ENCODE data around the gene CLEC17A. TPM values are rescaled to one million over a fixed set of nuclear protein-coding genes. Genes with fewer than 3 reads are reported as not detected.

Gene CLEC17A
- total and polyA plus RNA-seq, 2 of the 13 experiments (the other 11 are each of a cell fraction or from before 2014, with no cell fraction given): not detected

GRCh38 chr19:14614099-14614412 lies 31.2 kb downstream of the CLEC17A start:
- Histone ChIP-seq H3K4me3 (replicated peaks in 1 of 3; ENCODE audit: insufficient read depth in 1 of 3, low read depth in 2 of 3, low read length in 3 of 3) (no peak overlapping the region), H3K4me2 (ENCODE audit: low read depth, low read length) (no peak overlapping the region), H3K27ac (ENCODE audit: extremely low read length, insufficient read depth, low read length) (no peak overlapping the region), H3K9ac (ENCODE audit: insufficient read depth, low read depth, low read length) (no peak overlapping the region), H3K4me1 (ENCODE audit: insufficient read depth, low read length) (peaks cover 16% of the 10 kb centered on the region), H3K36me3 (replicated peaks in 1 of 2; ENCODE audit: control insufficient read depth in 1 of 2, insufficient read depth in 2 of 2, low read length in 2 of 2) (no peaks in the 10 kb centered on the region), H4K20me1 (ENCODE audit: insufficient read depth, low read length) (no peaks in the 10 kb centered on the region), H3K79me2 (ENCODE audit: insufficient read depth, low read length) (no peaks in the 10 kb centered on the region), H3K27me3 (ENCODE audit: control insufficient read depth in 1 of 2, insufficient read depth in 2 of 2, low read length in 2 of 2) (no peaks in the 10 kb centered on the region; a peak in 1 of 5 replicates), H2AFZ (ENCODE audit: low read length) (no peak overlapping the region), H3K9me3 (ENCODE audit: low read length) (peaks cover 4% of the 10 kb centered on the region)
- CTCF ChIA-PET (ENCODE audit: low intra/inter-chr PET ratio, low total read pairs): no interaction called here
- no TSS peak for BruUV-seq (replicated peaks)
- ATAC-seq: no peak
- intact Hi-C loops (cut with micrococcal nuclease; ENCODE audit: unreplicated experiment) (no loop called here), in situ Hi-C loops (cut with HindIII; ENCODE audit: extremely low pct_ligation_motif_present, low pct_unique_long_range_greater_than_20kb) (no loop called here)
- TF ChIP-seq SRF (IDR thresholded peaks at IDR 0.05; ENCODE audit: low read depth, low read length) (no peak), ZNF343 (CRISPR knock-in tag; IDR thresholded peaks at IDR 0.05) (no peak), RERE (CRISPR knock-in tag; IDR thresholded peaks at IDR 0.05; ENCODE audit: low read depth) (no peak), ZNF180 (CRISPR knock-in tag; IDR thresholded peaks at IDR 0.05; ENCODE audit: borderline replicate concordance, low read depth) (no peak)
- FAIRE-seq: no peak
- whole genome bisulfite sequencing (ENCODE audit: low lambda C conversion rate): 21% methylated on average over 4 of the region's 4 CpGs
- POLR2A ChIA-PET: no interaction called here
- no peak for DNase-seq (ENCODE audit: low spot score)
